Measurements from ENCODE around the gene ATXN1.

DNA sequence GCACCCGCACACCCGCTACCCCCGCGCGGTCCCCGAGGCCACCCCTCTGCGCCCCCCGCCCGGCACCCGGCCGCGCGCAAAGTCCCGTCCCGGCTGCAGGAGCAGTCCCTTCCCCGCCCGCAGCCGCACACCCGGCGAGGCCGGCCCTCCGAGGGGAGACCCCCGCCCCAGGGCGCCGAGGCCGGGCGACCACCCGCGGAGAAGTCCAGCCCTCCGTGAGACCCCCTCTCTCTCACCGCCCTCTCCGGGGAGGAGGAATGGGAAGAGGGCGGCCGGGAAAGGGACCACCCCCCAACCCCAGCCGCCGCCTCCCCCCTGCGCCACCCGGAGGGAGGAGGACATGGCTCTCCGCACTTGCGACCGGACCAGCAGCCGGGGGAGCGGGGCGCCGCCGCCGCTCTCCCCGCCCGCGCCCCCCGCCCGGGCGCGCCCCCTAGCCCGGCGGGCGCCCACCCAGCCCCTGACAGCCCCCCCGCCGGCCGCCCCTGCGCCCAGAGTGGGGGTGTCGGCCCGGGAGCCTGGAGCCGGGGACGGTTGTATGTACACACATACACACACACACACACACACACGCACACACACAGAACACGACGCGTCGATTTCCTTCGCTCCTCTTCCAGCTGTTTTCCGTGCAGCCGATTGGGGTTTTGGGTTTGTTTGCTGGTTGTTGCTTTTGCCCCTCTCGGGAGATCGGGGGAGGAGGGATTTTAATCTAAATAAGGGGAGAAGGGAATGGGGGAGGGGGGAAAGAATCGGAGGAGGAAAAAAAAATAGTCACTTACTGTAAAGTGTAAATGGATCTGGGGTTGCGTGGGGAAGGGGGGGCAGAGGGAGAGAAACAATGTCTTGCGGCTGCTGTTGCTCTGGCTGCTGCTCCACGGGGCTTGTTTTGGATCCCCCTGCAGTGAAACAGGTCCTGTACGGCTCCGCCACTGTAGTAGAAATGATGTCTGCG lies at the start of gene ATXN1:
- peak; percentile 18 to 54 for TF ChIP-seq POLR2A (IDR thresholded peaks at IDR 0.05)
- TF ChIP-seq, protein P1, sequence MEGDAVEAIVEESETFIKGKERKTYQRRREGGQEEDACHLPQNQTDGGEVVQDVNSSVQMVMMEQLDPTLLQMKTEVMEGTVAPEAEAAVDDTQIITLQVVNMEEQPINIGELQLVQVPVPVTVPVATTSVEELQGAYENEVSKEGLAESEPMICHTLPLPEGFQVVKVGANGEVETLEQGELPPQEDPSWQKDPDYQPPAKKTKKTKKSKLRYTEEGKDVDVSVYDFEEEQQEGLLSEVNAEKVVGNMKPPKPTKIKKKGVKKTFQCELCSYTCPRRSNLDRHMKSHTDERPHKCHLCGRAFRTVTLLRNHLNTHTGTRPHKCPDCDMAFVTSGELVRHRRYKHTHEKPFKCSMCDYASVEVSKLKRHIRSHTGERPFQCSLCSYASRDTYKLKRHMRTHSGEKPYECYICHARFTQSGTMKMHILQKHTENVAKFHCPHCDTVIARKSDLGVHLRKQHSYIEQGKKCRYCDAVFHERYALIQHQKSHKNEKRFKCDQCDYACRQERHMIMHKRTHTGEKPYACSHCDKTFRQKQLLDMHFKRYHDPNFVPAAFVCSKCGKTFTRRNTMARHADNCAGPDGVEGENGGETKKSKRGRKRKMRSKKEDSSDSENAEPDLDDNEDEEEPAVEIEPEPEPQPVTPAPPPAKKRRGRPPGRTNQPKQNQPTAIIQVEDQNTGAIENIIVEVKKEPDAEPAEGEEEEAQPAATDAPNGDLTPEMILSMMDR (IDR thresholded peaks at IDR 0.05) = no peak
